NCI-H1417 (cell line): ENCODE results near the gene NOC4L.
"Not testable (repeated sequence)": the region's sequence is repeated elsewhere in the genome, so short reads cannot be mapped to it uniquely, and the experiment has no call there.

Source experiments
- DNase-seq, 3 experiments: peaks; one replicate each; lab custom pipeline; 2025; lab: John Stamatoyannopoulos, UW

The NOC4L gene

DNA sequence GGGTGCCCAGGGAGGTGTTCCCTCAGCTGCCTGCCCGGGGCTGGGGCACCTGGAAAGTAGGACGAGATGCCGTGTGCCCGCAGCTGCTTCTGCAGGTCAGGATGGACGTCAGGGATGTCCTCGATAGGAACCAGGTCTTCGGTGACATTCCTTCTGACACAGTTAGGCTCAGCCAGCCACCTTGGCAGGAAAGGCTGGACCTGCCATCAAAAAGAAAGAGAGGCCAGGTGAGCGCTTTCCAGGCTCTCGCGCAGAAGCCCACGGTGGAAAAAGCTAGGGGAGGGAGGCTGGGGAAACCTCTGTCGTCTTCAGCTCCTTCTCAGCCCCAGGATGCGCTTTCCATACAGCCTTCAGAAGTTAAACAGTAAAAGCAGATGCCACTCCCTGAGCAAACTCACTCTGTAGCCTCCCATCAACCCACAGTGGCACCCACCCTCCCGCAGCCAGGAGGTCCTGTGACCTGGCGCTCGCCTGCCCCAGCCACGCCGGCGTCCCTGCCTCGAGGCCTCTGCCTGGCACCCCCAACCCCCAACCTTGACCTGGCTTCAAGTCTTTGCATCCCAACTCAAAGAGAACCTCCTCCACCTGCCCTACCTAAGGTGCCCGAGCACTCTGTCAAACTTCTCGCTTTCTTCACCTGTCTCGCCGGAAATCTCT lies 1.4 kb upstream of the NOC4L start:
- no peak for DNase-seq

DNA sequence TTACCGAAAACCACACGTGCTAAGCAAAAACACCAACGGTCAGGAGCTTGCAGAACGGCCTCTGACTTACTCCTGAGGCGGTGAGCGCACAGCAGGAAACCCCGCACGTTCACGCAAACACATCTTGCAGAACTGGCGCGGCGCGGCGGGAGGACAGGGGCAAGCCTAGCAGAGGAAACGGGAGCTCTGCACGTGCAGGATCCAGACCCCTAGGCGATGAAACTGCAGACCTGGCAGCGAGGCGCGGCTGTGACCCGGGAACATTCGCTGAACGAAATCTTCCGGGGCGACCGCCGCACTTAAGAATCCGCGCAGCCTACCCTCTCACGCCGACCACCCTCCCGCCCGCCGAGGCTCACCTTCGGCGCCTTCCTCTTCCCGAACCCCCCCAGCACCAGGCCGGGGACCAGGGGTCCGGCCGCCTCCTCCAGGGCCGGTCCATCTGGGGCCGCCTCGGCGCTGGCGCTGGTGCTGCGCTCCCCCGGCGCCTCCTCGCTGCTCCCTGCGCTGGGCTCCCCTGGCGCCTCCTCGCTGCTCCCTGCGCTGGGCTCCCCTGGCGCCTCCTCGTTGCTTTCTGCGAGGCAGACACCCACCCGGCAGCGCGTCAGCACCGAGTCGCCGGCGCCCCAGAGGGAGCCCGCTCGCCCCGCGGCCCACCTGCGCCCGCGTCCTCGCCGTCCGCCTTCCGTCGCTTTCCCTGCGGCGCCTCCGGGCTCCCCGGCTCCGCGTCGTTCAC lies 753 bp upstream of the NOC4L start:
- DNase-seq, result peak in 2 of 3 experiments; percentile 59 to 65

DNA sequence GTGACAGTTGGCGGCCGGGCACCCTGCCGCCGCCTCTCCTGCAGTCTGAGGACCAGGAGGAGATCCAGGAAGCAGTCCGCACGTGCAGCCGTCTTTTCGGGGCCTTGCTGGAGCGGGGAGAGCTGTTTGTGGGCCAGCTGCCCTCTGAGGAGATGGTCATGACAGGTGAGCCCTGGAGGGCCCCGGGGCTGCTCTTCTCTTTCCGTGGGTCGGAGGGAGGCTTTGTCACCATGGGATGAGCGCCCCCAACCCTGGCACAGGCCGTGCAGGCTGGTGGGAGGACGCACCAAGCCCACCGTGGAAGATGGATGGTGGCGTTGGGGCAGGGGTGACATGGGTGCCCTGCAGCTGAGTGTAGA lies 532 bp downstream of the NOC4L start:
- DNase-seq, result peak in 2 of 3 experiments; percentile 54 to 62

DNA sequence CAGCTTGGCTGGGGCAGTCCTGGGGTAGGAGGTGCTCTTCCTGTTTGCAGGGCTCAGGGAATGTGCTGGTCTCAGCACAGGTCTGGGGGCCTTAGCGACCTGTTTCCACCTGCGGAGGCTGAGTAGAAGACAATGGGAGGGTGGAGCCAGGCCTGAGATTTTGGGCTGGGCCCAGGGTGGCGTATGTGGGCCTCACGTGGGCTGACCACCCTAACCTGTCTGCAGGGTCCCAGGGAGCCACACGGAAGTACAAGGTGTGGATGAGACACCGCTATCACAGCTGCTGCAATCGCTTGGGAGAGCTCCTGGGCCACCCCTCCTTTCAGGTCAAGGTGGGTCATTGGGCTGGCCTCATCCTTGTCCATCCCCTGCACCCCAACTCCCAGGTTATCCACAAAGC lies 1.1 kb downstream of the NOC4L start:
- no peak for DNase-seq

DNA sequence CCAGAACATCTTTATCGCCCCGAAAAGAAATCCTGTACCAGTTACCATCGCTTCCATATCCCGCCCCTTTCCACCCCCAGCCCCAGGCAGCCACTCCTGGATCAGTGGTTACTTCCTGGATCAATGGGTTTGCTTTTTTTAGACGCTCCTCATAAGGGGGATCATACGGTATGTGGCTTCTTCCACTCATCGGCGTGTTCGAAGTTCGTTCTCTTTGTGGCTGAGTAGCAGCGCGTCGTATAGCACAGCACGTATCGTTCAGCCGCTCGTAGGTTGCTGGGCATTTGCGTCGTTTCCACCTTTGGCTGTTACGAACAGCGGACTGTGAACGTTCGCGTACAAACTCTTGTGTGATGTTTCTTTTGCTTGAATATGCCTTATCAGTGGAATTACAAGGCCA lies 1.8 kb downstream of the NOC4L start:
- DNase-seq, result no peak

DNA sequence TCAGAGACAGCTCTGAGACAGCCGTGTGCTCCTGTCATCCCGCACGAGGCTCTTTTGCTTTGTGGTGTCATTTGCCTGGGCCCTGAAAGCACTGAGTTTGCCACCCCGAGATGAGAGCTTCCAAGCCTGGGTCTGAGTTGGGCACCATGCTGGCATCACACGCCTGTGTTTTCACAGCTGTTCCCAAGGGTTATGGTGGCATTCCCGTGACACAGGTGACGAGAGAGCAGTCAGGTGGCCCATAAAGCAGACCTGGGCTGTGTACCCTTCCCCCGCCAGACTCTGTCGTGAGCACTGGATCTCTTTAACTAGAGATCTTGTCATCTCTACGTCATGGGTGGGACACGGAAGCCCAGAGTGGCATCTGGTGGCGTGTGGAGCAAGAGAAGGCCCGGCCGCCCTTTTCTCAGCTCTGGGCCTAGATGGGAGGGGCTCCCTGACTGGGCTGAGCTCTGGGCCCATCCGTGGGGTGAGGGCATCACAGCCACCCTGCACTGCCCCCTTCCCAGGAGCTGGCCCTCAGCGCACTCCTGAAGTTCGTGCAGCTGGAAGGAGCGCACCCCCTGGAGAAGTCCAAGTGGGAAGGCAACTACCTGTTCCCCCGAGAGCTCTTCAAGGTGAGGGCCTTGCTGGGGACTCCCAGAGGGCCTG lies 2.6 kb downstream of the NOC4L start:
- DNase-seq, result no peak

DNA sequence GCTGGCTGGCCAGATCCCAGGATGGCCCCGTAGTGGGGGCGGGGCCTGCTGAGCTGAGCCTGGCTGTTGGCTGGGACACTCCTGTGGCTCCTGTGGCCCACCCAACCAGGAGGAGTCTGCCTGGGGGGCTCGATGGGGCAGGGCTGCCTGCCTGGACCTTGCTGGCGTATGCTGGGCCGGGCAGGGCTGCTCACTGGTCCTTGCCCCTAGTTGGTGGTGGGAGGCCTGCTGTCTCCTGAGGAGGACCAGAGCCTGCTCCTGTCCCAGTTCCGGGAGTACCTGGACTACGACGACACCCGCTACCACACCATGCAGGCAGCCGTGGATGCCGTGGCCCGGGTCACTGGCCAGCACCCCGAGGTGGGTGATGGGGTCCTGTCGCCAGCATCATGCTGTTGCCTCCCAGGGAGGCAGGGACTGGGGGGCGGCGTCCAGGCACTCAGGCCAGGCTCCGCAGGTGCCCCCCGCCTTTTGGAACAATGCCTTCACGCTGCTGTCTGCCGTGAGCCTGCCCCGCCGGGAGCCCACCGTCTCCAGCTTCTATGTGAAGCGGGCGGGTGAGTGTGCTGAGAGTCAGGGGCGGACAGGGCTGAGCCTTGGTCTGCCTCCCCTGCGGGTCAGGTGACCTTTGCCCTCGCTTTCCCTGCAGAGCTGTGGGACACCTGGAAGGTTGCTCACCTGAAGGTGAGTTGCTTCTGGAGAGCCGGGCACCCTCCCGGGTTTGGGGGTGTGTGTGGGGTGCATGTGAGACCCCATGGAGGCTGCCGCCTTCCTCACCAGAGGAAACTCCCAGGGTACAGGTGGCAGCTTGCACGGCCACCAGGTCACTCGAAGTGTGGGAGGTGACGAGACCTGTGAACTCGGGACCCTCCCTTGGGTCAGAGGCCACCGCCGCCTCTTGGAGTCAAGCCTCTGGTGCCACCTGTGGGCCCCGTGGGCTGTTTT lies 3.4 kb downstream of the NOC4L start:
- no peak for DNase-seq

DNA sequence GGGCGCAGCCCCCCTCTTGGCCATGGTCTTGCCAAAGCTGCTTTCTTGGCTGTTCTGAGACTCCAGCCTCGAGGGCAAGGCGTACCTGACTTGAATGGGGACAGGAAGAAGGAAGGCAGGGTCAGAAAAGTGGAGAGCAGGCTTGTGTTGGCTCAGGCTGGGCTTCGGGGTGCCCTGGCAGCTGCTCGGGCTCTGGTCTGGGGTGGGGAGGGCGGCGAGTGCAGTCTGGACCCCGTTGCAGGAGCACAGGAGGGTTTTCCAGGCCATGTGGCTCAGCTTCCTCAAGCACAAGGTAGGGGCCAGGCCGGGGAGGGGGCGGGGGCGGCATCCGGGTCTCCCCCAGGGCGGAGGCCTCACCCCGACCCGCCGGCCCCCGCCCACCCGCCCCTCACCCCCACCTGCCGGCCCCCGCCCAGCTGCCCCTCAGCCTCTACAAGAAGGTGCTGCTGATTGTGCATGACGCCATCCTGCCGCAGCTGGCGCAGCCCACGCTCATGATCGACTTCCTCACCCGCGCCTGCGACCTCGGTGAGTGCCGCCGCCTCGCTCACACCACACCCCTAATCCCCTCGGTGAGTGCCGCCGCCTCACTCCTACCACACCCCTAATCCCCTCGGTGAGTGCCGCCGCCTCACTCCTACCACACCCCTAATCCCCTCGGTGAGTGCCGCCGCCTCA lies 4.2 kb downstream of the NOC4L start:
- DNase-seq, result no peak

DNA sequence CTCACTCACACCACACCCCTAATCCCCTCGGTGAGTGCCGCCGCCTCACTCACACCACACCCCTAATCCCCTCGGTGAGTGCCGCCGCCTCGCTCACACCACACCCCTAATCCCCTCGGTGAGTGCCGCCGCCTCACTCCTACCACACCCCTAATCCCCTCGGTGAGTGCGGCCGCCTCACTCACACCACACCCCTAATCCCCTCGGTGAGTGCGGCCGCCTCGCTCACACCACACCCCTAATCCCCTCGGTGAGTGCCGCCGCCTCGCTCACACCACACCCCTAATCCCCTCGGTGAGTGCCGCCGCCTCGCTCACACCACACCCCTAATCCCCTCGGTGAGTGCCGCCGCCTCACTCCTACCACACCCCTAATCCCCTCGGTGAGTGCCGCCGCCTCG lies 5.3 kb downstream of the NOC4L start:
- DNase-seq, result not testable (repeated sequence)

DNA sequence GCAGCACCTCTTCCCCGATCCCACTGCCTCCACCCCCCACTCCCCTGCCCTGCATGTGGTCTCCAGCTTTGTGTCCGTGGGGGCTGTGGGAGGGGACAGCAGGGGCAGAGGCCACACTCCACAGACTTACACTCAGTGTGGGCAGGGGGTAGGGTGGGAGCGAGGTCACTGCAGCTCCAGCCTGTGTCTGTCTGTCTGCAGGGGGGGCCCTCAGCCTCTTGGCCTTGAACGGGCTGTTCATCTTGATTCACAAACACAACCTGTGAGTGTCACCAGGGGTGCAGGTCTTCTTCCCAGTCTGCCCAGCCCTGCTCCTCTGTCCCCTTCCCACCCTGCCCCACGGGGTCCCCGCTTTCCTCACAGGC lies 6.5 kb downstream of the NOC4L start:
- DNase-seq, result no peak

DNA sequence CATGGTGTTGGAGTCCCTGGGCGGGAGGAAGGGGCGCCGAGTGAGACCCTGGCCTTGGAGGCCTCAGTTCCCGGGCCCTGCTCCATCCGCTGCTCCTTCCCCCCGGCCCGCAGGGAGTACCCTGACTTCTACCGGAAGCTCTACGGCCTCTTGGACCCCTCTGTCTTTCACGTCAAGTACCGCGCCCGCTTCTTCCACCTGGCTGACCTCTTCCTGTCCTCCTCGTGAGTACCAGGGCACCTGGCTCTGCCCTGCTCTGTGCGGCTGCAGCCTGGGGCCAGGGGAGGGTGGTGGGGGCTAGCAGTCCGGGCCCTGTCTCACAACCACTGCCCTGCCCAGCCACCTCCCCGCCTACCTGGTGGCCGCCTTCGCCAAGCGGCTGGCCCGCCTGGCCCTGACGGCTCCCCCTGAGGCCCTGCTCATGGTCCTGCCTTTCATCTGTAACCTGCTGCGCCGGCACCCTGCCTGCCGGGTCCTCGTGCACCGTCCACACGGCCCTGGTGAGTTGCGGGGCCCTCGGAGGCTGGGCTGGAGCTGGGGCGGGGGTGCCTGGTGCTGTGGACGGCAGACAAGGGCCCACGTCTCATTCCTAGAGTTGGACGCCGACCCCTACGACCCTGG lies 7.0 kb downstream of the NOC4L start:
- DNase-seq, result no peak

DNA sequence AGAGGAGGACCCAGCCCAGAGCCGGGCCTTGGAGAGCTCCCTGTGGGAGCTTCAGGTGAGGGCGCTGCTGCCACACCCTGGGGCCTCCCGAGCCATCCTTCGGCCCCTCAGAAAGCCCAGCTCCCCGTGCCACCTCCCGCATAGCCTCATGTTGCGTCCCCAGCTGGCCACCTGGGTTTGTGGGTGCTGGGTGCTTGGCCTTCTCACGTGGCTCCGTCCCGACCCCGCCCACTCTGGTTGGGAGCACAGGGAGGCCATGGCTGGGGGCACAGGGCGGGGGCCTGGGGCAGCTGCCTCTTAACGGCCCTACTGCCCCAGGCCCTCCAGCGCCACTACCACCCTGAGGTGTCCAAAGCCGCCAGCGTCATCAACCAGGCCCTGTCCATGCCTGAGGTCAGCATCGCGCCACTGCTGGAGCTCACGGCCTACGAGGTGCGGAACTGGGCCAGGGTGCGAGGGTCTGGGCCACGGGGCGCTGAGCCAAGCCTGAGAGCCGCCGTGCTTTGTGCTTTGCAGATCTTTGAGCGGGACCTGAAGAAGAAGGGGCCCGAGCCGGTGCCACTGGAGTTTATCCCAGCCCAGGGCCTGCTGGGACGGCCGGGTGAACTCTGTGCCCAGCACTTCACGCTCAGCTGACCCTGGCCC lies 7.6 kb downstream of the NOC4L start:
- no peak for DNase-seq

DNA sequence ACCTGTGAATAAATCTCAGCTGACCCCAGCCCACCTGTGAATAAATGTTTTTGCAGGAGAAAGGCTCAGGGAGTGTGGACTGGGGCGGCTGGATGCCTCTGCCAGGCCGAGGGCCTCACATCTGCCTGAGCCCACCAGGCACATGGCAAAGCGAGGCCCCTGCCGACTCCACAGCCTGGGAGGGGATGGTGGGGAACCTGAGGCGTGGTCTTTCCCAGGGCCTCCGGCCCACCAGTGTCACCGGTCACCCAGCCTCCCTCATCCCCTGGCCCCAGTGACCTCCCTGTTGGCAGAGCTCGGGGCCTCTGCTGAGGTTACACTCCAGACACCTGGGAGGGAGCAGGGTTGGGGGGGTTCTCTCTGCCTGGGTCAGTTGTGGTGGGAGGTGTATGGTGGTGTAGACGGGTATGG lies 8.2 kb downstream of the NOC4L start:
- DNase-seq, result no peak

DNA sequence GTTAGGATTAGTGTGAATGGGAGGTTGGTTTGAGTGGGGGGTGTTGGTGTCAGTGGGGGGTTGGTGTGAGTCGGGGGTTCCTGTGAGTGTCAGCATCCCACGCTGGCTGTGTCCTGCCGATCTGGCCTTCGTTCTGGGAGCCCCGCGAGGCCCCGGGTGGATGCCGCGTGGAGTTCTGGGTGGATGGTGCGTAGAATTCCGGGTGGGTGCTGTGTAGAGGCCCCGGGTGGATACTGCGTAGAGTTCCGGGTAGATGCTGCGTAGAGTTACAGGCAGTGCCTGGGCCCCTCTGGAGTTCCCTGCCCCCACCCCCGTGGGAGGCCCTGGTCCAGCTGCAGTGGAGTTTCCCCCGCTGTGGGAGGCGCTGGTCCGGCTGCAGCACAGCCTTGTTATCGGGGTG lies 8.7 kb downstream of the NOC4L start:
- DNase-seq, result no peak

DNA sequence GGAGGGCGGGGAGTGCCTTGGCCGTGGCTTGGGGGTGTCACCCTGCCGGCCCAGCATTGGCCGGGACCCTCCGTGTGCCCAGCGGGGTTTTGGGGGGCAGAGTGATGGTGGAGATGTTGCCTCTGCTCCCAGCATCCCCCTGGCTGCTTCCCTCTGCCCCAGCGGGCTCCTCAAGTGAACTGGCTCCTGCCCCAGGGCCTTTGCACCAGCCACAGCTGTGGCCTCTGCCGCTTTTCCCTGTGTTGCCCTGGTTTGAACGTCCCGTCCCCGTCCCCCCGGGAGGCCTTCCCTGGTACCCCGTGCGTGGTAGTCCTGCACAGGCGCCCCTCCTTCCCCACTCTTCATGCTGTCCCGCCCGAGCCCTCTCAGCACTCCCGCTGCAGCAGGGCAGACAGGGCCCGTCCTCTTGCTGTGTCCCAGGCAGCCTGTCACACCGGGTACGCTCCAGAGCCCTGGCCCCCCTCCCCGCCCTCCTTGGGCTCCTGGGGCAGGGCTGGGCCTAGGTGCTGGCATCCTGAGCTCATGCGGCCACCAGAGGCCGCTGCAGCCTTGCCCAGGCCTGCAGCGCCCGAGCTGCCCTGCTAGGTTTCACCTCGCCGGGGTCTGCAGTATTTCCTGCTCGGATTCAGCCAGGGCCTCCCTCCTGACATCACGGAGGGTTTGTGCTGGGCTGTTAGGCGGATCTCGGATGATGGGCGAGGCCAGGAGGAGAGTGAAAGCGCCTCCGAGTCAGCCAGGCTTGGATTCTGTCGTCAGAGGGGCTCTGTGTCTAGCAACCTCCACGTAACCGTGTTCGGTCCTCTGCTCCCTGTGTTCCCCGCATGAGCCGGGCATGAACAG lies 9.5 kb downstream of the NOC4L start:
- DNase-seq, result peak; percentile 81 to 89 (median 83)

DNA sequence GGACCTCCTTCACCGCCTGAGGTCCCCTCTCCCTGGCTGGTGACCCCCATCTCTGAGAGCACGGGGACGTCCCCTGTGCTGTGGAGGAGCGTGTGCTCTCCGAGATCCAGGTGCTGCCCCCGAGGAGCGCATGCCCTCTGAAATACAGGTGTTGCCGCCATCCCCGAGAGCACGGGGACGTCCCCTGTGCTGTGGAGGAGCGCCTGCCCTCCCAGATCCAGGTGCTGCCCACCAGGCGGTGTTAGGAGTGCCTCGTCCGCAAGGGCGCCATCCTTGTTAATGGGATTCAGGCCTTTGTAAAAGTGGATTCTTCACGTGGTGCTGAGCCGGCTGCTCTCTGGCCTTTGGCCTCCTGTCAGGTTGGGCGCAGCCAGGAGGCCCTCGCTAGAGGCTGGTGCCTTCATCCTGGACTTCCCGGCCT lies 10.1 kb downstream of the NOC4L start:
- peak in 2 of 3 experiments; percentile 77 to 83 for DNase-seq

DNA sequence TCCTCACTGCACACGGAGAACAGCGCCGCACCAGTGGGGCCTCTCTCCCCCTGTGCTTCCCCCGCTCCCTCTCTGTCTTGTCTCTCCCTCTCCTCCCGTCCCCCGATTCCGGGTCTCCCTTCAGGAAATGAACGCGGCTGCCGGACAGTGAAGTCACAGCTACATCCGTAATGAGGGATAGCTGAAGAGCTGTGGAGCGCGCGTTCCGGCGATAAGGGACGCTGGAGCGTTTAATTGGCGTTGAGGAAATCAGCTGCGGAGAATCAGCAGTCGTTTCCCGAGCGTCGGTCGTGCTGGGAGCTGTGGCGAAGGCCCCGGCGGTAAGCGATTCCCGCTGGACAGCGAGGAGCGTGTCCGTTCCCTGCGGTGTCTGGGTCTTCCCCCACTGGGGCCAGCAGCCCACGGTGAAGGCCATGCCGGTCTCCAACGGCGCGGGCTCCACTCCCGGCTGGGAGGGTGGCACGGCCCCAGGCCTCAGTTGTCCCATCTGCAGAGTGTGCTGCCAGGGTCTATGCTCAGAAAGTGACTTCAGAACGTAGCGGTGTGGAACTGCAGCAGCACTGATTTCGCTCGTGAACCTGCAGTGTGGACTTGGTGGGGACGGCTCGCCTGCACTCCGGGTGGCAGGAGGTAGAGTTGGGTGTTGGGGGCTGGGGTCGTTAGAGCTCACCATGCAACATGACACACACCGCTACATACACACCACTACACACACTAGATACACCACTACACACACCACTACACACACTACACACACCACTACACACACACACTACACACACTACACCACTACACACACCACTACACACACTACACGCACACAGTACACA lies 10.9 kb downstream of the NOC4L start:
- DNase-seq, result peak in 1 of 3 experiments; percentile 31

DNA sequence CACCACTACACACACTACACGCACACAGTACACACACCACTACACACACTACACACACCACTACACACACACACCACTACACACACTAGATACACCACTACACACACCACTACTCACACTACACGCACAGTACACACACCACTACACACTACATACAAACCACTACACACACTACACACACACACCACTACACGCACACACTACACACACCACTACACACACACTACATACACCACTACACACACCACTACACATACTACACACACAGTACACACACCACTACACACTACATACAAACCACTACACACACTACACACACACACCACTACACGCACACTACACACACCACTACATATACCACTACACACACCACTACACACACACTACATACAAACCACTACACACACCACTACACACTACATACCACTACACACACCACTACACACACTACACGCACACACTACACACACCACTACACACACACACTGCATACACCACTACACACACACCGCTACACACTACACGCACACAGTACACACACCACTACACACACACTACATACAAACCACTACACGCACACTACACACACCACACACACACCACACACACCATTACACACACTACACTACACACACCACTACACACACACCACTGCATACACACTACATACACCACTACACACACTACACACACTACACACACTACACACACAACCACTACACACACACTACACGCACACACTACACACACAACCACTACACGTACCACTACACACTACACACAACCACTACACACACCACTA lies 11.7 kb downstream of the NOC4L start:
- DNase-seq, result no peak
